ENCODE data around the gene SYTL3. TPM values are rescaled to one million over a fixed set of nuclear protein-coding genes. Genes with fewer than 3 reads are reported as not detected.
A peak's percentile ranks its signal among the peaks of the same experiment; 100 is the strongest.

The SYTL3 gene
- total RNA-seq, 1 experiment from 2014 or later, result 0.28 TPM

- no peak for TF ChIP-seq IRF2 (CRISPR knock-in tag; IDR thresholded peaks at IDR 0.05; ENCODE audit: borderline replicate concordance, low read depth)
- TF ChIP-seq ZNF423 (CRISPR knock-in tag; IDR thresholded peaks at IDR 0.05), result no peak
- no peak for TF ChIP-seq TEAD1 (CRISPR knock-in tag; IDR thresholded peaks at IDR 0.05)
- TF ChIP-seq, protein P1, sequence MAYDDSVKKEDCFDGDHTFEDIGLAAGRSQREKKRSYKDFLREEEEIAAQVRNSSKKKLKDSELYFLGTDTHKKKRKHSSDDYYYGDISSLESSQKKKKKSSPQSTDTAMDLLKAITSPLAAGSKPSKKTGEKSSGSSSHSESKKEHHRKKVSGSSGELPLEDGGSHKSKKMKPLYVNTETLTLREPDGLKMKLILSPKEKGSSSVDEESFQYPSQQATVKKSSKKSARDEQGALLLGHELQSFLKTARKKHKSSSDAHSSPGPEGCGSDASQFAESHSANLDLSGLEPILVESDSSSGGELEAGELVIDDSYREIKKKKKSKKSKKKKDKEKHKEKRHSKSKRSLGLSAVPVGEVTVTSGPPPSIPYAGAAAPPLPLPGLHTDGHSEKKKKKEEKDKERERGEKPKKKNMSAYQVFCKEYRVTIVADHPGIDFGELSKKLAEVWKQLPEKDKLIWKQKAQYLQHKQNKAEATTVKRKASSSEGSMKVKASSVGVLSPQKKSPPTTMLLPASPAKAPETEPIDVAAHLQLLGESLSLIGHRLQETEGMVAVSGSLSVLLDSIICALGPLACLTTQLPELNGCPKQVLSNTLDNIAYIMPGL (CRISPR knock-in tag; IDR thresholded peaks at IDR 0.05), result no peak
- no peak for TF ChIP-seq NR1H2 (CRISPR knock-in tag; IDR thresholded peaks at IDR 0.05)
- TF ChIP-seq ZNF219 (CRISPR knock-in tag; IDR thresholded peaks at IDR 0.05; ENCODE audit: borderline replicate concordance), result no peak
- TF ChIP-seq JUN (CRISPR knock-in tag; IDR thresholded peaks at IDR 0.05), result no peak
- TF ChIP-seq SMAD4 (CRISPR knock-in tag; IDR thresholded peaks at IDR 0.05), result no peak
- TF ChIP-seq MAX (CRISPR knock-in tag; IDR thresholded peaks at IDR 0.05), result no peak
- TF ChIP-seq HMGA2 (CRISPR knock-in tag; IDR thresholded peaks at IDR 0.05), result no peak
- TF ChIP-seq STAT6 (CRISPR knock-in tag; conservative IDR thresholded peaks at IDR 0.05; ENCODE audit: low read depth), result no peak
- no peak for TF ChIP-seq JAZF1 (CRISPR knock-in tag; IDR thresholded peaks at IDR 0.05)
- no peak for TF ChIP-seq ZNF671 (CRISPR knock-in tag; IDR thresholded peaks at IDR 0.05)
- TF ChIP-seq FOXP1 (CRISPR knock-in tag; IDR thresholded peaks at IDR 0.05; ENCODE audit: borderline replicate concordance), result no peak
- TF ChIP-seq, protein P2, sequence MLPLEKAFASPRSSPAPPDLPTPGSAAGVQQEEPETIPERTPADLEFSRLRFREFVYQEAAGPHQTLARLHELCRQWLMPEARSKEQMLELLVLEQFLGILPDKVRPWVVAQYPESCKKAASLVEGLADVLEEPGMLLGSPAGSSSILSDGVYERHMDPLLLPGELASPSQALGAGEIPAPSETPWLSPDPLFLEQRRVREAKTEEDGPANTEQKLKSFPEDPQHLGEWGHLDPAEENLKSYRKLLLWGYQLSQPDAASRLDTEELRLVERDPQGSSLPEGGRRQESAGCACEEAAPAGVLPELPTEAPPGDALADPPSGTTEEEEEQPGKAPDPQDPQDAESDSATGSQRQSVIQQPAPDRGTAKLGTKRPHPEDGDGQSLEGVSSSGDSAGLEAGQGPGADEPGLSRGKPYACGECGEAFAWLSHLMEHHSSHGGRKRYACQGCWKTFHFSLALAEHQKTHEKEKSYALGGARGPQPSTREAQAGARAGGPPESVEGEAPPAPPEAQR (CRISPR knock-in tag; IDR thresholded peaks at IDR 0.05), result no peak
- TF ChIP-seq ZNF317 (CRISPR knock-in tag; IDR thresholded peaks at IDR 0.05; ENCODE audit: borderline replicate concordance, low read depth), result no peak
- no peak for TF ChIP-seq CDX4 (CRISPR knock-in tag; IDR thresholded peaks at IDR 0.05; ENCODE audit: borderline replicate concordance)
- TF ChIP-seq ETV6 (CRISPR knock-in tag; IDR thresholded peaks at IDR 0.05), result no peak
- TF ChIP-seq, protein P3, sequence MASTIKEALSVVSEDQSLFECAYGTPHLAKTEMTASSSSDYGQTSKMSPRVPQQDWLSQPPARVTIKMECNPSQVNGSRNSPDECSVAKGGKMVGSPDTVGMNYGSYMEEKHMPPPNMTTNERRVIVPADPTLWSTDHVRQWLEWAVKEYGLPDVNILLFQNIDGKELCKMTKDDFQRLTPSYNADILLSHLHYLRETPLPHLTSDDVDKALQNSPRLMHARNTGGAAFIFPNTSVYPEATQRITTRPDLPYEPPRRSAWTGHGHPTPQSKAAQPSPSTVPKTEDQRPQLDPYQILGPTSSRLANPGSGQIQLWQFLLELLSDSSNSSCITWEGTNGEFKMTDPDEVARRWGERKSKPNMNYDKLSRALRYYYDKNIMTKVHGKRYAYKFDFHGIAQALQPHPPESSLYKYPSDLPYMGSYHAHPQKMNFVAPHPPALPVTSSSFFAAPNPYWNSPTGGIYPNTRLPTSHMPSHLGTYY (CRISPR knock-in tag; IDR thresholded peaks at IDR 0.05), result no peak
- TF ChIP-seq E2F5 (CRISPR knock-in tag; IDR thresholded peaks at IDR 0.05), result no peak
- Mint-ChIP-seq H3K9me3 (no peaks in the 10 kb centered on the region), H3K36me3 (peaks cover 41% of the 10 kb centered on the region), H3K27ac (peak overlapping the region; percentile 11; the same call in 1 of the 2 replicates), H3K4me3 (no peak overlapping the region), H3K27me3 (ENCODE audit: low read depth) (no peaks in the 10 kb centered on the region), H3K4me1 (peaks cover 23% of the 10 kb centered on the region)
- ATAC-seq (no peak), DNase-seq (ENCODE audit: low spot score) (no peak)
- POLR2A ChIA-PET, result no interaction called here
- CTCF ChIA-PET, result no interaction called here
These were observed 23.3 kb upstream of the SYTL3 start for GRCh38 chr6:158626360-158627167.

Measured in WTC11 (cell line).